EH (cell line): ENCODE data around the gene GRHPR.
"Not testable (repeated sequence)": the region's sequence is repeated elsewhere in the genome, so short reads cannot be mapped to it uniquely, and the experiment has no call there.

Source experiments
- DNase-seq: peaks from one replicate; pipeline ENCODE4 v3.0.0-alpha.2; 2015; ENCODE audit warnings: low read depth

Gene GRHPR

DNA sequence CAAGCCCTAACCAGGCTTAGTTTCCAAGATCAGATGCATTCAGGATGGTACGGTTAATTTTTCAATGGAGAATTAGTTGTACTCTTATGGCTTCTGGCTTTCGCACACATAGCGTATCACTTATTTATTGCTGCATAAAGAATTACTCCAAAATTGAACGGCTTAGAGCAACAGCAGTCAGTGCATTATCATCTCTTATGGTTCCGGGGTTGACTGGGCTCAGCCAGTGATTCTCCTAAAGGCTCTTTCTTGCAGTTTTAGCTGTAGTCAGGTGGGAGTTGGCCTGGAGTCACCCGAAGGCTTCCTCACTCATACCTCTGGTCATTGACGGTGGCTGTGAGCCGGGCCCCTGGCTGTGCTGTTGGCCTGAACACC is 595 bp upstream of the GRHPR start:
- no peak for DNase-seq

DNA sequence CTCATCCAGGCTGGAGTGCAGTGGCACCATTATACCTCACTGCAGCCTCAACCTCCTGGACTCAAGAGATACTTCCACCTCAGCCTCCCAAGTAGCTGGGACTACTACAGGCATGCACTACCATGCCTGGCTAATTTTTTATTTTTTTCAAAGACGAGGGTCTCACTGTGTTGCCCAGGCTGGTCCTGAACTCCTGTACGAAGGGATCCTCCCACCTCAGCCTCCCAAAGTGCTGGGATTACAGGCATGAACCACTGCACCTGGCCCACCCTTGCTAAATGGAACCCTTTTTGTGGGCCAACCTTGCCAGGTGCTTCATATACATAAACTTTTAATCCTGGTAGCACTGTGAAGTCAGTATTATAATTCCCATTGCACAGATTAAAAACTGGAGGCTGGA is 1.0 kb downstream of the GRHPR start:
- DNase-seq: no peak

DNA sequence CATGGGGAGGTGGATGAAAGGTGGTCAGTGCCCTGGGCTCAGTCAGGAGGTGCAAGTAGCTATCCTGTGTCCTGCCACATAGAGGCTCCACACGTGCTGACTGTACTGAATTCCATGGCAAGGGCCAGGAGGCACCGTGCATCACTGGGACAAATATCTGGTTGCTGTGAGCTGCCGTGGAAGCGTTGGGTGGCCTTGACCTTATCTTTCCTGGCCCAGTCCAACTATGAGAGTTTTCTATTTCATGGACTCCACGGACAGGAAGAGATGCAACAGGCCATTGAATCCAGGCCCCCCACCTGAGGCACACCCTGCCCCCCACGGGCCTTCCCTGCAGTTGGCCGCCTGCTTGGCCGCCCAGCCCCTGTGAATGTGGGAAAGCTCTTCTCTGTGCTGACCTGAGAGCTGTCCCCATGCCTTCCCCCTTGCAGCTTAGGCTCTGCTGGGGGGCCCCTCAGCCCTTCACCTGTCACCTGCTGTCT is 1.7 kb downstream of the GRHPR start:
- no peak for DNase-seq

DNA sequence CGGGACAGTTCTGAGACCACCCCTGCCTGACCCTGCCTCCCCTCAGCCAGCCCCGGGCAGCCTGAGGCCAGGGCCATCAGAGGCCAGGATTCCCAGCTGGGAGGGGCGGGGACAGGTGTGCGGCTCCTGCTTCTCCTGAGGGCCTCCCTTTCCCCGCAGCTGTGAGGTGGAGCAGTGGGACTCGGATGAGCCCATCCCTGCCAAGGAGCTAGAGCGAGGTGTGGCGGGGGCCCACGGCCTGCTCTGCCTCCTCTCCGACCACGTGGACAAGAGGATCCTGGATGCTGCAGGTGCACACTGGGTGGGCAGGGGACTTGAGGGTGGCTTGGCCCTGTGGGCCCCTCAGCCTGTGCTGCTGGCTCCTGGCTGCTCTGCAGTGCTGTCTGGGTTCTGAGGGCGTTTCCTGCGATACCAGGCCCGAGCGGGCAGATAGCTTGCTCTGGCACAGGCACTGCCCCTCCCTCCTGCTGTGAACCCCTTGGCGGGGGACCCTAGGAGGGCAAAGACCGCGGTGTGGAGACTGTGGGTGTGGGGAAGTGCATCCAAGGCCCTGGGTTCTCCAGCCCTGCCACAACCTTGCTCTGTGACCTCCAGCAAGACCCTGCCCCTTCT is 2.3 kb downstream of the GRHPR start:
- no peak for DNase-seq

DNA sequence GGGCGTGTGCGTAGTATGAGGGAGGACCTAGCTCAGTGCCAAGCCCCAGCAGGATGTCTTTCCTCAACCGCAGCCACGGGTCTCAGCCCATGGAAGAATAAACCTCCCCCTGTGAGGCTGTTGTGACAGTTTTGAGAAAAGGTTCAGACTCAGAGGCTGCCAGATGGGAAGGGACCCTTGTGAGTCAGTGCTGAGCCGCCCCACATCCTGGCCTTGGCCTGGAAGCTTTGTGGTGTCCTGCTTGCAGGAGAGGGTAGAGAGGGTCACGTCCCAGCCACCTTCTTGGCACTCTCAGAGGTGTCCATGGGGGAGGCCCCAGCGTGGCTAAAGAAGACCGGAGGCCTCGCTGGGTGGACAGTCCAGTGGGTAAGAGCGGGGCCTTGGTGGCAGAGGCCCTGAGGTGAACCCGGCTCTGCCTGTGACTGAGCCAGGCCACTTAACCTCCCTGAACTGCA is 2.8 kb downstream of the GRHPR start:
- DNase-seq: no peak

DNA sequence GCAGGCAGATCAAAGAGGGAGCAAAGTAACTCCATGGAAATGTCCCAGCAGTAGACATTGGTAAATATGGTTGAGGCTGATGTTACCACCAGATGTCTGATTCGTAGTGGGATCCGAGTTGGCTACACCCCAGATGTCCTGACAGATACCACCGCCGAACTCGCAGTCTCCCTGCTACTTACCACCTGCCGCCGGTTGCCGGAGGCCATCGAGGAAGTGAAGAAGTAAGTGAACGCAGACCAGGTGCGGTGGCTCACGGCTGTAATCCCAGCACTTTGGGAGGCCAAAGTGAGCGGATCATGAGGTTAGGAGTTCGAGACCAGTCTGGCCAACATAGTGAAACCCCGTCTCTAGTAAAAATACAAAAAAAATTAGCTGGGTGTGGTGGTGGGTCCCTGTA is 3.9 kb downstream of the GRHPR start:
- DNase-seq: not testable (repeated sequence)

DNA sequence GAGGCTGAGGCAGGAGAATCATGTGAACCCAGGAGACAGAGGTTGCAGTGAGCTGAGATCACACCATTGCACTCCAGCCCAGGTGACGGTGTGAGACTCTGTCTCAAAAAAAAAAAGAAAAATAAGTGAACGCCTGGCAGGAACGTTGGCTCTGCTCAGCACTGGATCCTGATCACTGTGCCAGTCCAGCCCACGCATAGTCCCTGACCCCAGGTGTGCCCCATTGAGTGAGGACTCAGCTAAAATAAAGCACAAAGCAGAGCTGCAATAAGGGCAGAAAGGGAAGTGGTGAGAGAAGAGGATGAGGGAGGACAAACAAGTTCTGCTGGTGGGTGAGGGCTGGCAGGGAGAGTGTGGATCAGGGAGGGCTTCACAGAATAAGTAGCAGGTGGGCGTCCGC is 4.3 kb downstream of the GRHPR start:
- no peak for DNase-seq

DNA sequence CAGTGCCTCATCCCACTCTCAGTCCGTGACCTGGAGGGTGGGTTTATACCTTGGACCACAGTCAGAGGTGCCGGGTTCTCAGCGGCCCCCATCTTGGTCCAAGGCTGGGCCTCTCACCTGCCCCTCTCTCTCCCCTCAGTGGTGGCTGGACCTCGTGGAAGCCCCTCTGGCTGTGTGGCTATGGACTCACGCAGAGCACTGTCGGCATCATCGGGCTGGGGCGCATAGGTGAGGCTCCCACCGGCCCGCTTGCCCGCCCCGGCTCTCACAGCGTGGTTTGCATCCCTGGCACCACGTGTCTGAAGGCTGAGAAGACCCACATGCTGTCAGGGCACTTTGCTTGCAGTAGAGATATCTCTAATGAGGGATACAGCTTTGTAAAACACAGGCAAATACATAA is 5.8 kb downstream of the GRHPR start:
- no peak for DNase-seq

DNA sequence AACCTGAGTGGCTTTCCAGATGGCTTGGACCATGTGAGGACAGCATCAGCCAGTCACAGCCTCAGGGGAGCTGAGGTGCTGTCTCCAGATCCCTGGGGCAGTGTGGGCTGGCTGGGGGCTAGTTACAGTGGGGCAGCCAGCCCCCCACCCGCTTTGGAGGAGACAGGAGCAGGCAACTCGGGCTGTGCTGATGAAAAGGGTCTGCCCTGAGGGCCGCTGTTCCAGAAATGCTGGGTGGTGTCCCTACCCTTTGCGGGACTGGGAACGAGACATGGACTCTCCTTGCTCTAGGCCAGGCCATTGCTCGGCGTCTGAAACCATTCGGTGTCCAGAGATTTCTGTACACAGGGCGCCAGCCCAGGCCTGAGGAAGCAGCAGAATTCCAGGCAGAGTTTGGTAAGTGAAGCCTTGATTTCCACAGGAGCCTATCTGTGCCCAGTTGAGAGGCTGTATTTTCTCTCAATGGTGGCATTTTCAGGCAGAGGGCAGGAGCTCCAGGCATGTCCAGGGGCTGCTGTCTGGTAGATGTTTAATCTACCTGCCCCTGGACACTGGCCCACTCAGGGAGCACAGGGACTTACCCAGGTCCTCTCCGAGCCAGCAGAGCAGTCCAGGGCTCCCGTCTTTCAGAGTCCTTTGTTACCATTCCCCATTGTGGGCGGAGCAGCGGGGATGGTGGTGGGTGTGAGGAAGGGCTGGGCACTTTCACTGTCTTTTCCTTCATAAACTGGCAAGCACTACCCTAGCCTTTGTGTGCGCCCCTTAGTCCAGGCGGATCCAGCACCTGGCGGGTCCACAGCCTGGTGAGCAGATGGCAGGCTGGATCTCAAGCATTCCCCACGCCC is 7.2 kb downstream of the GRHPR start:
- DNase-seq: no peak

DNA sequence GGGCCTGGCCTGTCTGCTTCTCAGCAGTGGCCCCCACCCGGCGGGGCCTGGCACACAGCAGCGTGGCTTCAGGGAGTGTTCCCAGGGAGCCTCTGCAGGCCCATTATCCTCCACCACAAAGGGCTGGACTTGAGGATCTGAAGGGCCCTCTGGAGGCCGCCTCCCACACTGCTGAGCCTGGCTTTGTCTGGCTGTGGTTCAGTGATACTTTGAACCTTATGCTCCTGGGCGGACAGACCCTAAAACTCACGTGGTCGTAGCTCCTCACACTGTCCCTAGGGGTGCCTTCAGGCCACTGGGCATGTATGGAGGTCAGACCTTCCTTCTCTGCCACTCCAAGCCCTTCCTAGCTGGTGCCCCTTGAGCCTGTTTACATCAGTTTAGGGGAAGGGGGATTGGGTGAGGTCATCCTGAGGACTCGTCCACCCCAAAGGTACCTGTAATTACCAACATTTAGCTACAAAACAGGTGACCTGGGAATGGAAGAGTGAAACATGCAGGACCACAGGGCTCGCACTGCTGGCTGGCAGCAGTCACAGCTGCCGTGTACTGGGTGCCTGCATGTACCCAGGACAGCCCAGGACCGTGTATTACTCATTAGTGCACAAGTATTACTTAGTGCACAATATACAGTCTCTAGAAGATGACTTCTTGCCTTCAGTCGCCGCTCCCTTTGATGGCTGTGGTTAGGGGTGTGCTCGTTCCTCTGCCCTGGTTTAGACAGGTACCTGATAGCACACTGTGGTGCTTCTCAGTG is 8.5 kb downstream of the GRHPR start:
- DNase-seq: no peak

DNA sequence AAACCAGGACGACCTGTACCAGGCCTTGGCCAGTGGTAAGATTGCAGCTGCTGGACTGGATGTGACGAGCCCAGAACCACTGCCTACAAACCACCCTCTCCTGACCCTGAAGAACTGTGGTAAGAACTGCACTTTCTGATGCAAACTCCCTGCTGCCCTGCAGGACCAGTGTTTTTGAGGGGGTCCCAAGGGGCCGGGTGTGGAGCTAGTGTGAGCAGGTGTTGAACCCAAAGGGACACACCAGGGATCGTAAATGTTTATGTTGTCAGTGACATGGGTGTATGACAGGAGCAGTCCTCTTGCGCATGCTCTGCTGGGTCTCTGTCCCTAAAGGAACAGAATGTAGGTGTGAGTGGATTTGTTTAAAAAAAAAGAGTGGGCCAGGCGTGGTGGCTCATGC is 9.5 kb downstream of the GRHPR start:
- DNase-seq: no peak

DNA sequence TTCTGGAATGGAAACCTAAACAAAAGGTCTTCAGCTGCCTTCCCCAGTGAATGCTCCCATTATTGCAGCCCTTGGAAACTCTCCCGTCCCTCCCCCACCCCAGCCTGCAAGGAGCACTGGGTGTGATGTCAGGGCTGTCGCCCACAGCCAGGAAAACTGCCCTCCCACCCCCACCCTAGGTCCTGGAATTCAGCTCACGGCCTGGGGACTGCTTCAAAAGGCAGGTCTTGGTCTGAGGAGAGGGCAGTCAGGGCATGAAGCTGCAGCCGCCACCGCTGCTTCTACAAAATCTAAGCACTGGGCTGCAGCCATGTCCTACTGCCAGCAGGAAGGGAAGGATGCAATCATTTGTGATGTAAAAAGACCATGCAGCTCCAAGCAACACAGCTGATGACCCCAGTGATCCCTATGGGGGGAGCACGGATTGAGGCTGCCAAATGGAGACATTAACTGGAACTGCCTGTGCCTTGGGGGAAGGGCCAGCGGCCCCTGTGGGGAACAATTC is 11.4 kb downstream of the GRHPR start:
- DNase-seq: no peak

DNA sequence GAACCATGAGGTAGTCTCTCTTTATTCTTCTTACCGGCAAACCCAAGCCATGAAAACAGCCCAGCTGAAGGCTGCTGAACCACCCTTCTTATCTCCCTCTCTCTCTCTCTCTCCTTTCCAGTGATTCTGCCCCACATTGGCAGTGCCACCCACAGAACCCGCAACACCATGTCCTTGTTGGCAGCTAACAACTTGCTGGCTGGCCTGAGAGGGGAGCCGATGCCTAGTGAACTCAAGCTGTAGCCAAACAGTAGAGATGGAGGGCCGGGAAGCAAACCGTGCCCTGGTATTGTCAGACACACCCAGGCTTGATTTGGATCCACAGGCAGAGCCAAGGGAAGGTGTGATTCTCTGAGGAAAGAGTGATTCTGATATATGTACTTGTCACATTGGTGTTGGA is 14.0 kb downstream of the GRHPR start:
- no peak for DNase-seq

DNA sequence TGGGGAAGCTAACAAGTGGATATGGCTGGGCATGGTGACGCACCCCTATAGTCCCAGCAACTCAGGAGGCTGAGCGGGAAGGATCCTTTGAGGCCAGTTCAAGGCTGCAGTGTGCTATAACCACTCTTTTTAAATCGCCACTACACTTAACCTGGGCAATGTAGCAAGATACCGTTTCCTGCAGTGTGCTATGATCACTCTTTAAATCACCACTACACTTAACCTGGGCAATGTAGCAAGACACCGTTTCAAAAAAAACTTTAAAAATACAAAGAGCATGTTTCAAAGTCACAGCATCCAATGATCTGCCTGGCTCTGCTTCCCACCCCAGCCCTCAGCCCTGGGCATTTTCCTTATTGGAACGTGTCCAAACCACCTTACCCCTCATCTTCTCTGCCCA is 14.5 kb downstream of the GRHPR start:
- no peak for DNase-seq

DNA sequence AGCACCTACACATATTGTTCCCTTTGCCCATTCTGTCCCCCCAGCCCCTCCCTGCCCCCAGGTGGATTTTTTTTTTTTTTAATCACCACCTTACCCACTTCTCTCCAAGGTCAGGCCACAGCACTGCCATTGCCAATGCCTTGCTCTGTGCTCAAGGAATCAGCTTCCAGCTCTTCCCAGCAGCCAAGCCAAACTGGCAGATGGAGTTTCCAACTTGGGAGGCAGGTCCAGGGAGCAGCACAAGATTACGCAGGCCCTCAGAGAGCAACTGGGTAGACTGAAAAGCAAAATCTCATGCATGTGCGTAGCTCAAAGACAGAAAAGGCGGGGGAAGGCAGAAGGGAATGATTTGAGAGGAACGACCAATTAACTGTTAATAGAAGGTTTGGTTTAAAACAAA is 15.1 kb downstream of the GRHPR start:
- no peak for DNase-seq

DNA sequence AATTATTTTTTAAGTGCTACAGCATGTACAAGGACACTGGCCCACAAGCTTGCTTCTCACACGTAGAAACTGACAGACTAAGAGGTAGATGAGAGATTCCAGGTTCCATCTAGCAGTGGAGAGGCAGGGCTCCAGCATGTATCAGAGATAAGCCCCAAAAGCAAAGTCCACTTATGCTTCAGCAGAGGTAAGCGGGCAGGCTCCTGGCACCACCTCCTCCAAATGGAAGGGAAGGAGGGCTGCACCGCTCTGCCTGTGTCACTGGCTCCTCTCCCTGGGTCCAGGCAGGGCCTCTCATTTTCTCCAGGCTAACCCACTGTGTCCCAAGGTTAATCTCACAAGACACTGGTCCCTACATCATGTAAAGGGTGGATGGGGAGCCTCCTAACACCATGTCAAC is 15.9 kb downstream of the GRHPR start:
- no peak for DNase-seq

DNA sequence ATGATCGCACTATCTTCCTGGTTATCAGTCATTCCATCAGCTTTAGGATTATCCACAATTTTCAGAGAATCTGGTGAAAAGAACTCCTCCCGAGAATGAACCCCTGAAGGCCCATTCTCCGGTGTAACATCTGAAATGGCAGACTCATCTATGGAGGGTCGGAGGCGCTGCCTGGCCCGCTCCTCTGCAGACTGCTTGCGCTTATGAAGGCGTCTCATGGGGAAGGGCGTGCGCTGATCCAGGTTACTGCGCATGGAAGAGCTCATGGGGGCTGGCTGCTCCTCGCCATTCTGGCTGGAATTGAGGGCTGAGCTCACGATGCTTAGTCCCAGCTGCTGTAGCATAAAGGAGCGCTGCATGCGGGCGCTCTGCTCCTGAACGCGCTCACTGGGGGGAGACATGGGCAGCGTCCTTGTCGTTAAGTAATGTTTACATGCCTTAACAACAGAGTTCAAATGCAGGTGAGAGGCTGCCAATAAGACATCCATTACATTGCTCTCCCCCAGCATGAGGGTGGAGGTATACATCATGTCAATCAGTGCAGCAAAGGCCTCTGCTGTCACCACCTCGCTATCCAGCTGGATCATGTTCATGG is 19.4 kb downstream of the GRHPR start:
- no peak for DNase-seq

DNA sequence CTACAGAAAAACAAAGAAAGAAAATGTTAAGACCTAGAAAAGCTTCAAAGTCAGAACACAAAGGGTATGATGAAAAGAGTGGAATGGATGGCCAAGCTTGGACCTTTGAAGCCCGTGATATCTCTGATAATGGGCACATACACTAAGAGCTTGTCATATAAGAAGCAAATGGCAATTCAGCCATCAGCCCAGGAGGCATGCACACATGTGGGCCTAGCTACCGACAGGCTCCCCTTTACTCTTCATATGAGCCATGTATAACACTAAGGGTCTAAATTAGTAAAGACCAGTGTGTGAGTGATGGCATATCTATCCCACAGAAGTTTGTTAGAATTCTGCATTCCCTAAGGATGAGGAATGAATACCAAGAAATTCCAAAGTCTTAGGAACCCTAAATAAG is 20.1 kb downstream of the GRHPR start:
- peak; percentile 9 for DNase-seq

DNA sequence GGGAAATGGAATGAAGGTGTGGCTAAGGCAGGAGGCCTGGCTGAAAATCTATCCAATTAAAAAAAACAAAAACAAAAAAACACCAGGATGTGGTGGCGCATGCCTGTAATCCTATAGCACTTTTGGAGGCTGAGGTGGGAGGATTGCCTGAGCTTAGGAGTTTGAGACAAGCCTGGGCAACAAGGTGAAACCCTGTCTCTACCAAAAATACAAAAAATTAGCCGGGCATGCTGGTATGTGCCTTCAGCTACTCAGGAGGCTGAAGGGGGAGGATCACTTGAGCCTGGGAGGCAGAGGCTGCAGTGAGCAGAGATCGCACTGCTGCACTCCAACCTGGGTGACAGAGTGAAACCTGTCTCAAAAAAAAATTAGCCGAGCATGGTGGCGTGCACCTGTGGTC is 21.1 kb downstream of the GRHPR start:
- peak; percentile 9 for DNase-seq

DNA sequence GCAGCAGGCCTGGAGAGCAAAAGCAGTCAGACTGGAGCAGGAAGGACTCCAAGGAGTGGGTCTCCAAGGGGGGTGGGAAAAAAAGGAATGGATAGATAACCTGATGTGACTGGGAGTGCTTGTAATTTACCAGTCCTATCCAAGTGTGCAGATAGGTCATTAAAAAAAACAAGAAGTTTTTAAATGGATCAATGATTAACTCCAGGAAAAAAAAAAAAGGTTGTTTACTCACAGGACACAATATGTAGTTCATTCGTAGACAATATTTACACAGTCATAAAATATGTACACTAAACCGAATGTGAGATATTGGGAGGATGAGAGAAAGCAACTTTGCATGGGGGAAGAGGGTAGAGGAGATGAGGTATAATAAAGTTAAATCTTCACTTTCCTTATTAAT is 22.4 kb downstream of the GRHPR start:
- no peak for DNase-seq

DNA sequence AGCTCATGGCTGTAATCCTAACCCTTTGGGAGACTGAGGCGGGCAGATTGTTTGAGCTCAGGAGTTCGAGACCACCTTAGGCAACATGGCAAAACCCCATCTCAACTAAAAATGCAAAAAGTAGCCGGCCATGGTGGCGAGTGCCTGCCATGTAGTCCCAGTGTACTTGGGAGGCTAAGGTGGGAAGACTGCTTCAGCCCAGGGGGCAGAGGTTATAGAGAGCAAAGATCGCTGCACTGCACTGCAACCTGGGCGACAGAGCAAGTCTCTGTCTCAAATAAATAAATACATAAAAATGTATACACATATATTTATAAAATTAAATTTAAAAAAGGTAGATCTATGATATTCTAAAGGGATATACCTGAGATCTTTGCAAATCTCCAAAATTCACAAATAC is 23.3 kb downstream of the GRHPR start:
- DNase-seq: no peak

DNA sequence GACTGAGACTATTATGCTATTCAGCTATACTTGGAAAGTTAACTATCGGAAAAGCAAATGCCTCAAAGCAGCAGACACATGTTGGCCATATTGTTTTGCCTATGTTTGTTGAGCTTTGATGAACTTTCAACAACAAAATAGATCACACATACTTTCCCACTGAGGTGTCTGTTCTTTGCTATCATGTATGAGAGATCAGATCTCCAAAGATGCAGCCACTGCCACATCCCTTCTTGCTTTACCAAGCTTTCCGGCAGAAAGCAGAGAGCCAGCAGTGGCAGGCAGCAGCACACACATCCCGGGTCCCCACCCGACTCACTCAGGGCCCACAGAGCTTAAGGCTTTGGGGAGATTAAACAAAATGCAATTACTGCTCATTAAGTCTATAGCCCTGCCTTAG is 23.9 kb downstream of the GRHPR start:
- peak; percentile 20 for DNase-seq
